ENCODE data around the gene VKORC1. TPM values are rescaled to one million over a fixed set of nuclear protein-coding genes. Genes with fewer than 3 reads are reported as not detected.
"Not testable (repeated sequence)": the region's sequence is repeated elsewhere in the genome, so short reads cannot be mapped to it uniquely, and the experiment has no call there.

Gene VKORC1
- polyA plus RNA-seq (2013, experiment 1 of 2; ENCODE audit: insufficient read length), result 212 TPM
- 219 TPM for polyA plus RNA-seq (2013, experiment 2 of 2; ENCODE audit: insufficient read length)

- DNase-seq, result peak; percentile 97
Measured at GRCh38 chr16:31094424-31095120, at the start of gene VKORC1. TSS of gene VKORC1 (minus strand) at chr16:31094797. CDS start at chr16:31094729, 68 bp downstream.

- no peak for DNase-seq
Measured at GRCh38 chr16:31143694-31144148, 49.1 kb upstream of the VKORC1 start.

DNA sequence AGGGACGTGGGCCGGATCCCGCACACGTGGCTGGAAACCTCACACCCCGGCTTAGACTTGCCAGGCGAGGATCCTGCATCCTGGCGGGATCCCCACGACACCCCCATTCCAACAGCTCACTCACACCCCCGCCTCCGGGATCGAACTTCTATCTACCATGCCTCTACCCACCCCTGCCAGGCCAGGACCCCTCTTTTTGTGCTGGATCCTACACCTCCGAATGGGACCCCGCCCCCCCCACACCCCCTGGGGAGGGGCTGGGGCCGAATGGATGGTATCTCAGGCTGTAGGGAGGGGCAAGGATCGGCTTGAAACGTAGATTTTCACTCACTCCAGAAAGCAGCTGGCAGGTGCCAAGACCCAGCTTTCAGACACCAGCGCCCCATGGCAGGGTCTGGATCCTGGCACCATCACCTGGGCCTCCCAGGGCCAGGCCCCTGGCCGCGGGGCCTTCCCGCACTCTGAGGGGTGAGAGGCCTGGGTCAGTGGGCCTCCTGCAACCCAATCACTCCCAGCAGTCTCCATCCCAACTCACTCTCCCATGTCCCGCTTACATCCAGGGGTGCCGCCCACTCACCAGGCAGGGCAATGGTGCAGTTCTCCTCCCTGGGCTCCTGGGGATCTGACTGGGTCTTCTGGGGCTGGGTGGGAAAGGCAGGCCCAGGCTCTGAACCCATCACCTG is 48.6 kb upstream of the VKORC1 start:
- no peak for DNase-seq

GRCh38 chr16:31142109-31143010 is 47.8 kb upstream of the VKORC1 start:
- peak; percentile 99 for DNase-seq

GRCh38 chr16:31141489-31142108 is 47.0 kb upstream of the VKORC1 start:
- DNase-seq, result no peak

GRCh38 chr16:31141071-31141469 is 46.5 kb upstream of the VKORC1 start:
- not testable (repeated sequence) for DNase-seq

- DNase-seq, result peak; percentile 52
Measured at GRCh38 chr16:31138621-31139578, 44.3 kb upstream of the VKORC1 start.

GRCh38 chr16:31136822-31137499 is 42.4 kb upstream of the VKORC1 start:
- not testable (repeated sequence) for DNase-seq

GRCh38 chr16:31136287-31136662 is 41.7 kb upstream of the VKORC1 start:
- DNase-seq, result no peak

DNA sequence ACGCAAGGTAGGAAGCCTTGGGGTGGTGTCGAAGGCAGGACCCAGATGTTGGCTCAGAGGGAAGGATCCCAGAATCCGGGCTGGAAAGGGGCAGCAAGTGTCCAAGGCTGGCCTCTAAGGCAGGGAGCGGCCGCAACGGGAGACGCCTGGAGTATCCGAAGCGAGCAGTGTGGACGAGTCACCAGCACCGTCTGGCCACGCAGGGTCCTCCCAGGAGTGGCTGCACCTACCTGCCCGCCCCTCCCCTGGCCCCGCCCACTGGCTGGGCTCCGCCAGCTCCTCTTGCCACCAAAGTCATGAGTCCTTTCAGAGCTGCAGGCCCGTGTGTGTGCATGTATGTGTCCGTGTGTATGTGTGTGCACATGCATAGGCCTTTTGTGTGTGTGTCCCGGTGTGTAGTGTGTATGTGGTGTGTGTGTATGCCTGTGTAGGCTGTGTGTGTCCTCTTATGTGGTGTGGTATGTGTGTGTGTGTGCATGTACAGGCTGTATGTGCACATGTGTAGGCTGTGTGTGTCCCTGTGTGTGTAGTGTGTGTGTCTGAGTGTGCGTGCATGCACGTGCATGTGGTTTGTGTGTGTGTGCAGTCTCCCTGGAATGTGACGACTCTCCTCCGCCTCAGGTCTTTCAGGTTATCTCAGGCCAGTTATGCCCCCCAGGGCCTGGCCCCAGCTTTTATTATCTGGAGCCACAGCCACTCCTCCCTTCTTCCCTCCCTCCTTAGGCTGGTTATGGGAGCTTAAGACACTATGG is 41.1 kb upstream of the VKORC1 start, which contains the start of gene PRSS8:
TSS of gene PRSS8 (minus strand) at position 193 of the 752 bp plus-strand sequence. CDS start 229 bp downstream, outside the sequence.
- DNase-seq, result no peak

GRCh38 chr16:31134625-31135534 is 40.3 kb upstream of the VKORC1 start:
- no peak for DNase-seq

DNA sequence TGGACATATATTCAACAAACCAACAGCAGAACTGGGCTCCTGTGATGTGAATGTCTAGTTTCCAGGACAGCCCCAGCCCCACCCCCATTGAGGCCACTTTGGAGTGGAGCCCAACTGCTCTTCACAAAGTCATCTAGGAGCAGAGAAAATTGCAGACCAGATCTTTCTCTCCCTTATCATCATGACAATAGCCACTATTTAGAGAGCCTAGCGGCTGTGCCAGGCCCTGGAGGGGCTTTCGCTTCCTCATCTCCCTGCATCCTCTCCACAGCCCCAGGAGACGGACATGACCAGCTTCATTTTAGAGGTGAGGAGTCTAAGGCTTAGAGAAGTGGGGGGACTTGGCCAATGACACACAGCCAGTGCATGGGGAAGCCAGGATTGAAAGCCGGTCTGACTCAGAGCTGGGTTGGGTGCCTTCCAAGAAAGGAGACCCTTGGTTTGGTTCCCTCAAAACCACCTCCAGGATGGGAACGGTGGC is 39.5 kb upstream of the VKORC1 start:
- DNase-seq, result no peak

- no peak for DNase-seq
Measured at GRCh38 chr16:31133046-31133501, 38.5 kb upstream of the VKORC1 start.

DNA sequence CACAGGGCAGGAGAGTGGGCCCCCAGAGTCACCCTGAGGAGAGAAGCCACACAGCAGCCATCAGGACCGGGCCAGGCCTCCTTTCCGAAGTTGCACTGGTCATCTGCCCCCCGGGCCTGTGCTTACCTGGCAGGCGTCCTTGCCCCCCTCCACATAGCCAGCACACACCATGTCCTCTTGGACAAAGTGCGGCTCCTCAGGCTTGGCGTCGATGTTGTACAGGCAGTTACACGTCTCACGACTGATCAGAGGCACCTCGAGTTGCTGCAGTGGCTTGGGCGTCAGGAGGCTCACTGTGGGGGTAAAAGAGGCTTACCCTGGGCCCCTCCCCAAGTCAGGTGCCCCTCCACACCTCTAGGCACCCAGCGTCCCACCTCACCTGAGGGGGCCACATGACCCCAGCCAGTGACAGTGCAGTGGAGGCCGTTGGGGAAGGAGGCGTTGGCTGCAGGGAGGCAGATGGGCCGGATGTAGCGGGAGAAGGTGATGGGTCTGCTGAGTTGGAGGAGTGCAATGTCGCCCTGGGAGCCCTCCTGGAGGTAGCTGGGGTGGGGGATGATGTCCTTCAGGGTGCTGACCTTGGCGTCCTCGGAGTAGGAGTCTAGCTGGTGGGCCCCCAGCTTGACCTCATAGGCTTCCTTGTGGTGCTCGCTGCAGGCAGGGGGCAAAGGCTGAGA is 37.8 kb upstream of the VKORC1 start:
- DNase-seq, result no peak

DNA sequence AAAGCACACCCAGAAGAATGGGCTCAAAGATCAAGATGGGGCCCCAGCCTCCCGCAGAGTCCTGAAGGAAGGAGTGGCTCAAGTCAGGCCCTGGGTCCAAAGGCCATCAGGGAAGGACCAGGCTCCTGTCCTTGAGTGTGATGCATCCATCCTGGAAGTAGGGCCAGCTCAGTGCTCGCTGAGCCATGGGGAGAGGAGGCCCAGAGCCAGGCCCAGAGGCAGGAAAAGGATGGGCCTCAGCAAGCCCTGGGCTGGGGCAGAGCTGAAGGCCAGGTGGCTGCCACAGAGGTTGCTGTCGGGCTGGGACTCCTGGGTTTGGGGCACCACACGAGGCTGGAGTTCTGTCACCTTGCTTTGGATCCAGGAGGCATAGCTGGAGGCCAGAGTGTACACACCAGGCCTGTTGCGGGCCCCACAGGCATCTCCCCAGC is 37.3 kb upstream of the VKORC1 start:
- no peak for DNase-seq

- DNase-seq, result no peak
Measured at GRCh38 chr16:31131416-31131815, 36.8 kb upstream of the VKORC1 start.

DNA sequence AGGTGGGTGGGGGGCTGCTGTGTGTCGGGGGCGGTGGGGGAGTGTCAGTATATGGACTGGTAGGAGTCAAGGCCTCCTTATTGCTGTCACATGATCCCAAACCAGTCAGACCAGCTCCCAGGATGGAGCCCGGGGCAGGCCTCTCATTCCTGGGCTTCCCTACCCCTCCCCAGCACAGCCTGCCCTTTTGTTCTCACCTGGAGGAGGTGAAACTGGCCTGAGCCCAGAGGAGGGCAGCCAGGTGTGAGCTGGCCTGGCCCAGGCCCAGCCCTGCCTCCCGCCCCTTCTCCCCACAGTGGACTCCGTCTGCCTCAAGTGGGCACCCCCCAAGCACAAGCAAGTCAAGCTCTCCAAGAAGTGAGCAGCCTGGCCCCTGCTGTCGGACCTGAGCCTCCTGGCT is 36.3 kb upstream of the VKORC1 start:
- no peak for DNase-seq
